ENCODE measurements around the gene HDAC2.

DNA sequence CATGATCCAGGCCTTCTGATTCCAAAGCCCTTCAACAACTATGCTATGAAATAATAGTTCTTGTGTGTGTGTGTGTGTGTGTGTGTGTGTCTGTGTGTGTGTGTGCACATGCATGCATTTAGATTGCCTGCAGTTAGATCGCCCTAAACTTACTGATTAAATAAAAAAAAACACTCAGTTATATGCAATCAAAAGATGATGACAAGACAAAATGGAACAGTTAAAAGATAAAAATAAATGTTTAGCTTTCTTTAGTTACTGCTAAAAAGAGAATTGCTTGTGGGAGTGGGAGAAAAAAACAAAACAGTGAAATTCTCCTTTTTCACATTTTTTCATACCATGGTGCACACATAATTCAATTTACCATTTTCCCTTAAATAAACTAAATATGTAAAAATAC lies 84.4 kb downstream of the HDAC2 start:
- TF ChIP-seq BACH2 (CRISPR knock-in tag; IDR thresholded peaks at IDR 0.05; ENCODE audit: borderline replicate concordance) (no peak), ZFP3 (CRISPR knock-in tag; IDR thresholded peaks at IDR 0.05) (no peak)

Measured in SK-N-SH treated with all-trans-retinoic acid at 6 μM for 48 hours (cell line).